Measurements from ENCODE around the gene RPS6KL1.
A peak's percentile ranks its signal among the peaks of the same experiment; 100 is the strongest.

Gene RPS6KL1

DNA sequence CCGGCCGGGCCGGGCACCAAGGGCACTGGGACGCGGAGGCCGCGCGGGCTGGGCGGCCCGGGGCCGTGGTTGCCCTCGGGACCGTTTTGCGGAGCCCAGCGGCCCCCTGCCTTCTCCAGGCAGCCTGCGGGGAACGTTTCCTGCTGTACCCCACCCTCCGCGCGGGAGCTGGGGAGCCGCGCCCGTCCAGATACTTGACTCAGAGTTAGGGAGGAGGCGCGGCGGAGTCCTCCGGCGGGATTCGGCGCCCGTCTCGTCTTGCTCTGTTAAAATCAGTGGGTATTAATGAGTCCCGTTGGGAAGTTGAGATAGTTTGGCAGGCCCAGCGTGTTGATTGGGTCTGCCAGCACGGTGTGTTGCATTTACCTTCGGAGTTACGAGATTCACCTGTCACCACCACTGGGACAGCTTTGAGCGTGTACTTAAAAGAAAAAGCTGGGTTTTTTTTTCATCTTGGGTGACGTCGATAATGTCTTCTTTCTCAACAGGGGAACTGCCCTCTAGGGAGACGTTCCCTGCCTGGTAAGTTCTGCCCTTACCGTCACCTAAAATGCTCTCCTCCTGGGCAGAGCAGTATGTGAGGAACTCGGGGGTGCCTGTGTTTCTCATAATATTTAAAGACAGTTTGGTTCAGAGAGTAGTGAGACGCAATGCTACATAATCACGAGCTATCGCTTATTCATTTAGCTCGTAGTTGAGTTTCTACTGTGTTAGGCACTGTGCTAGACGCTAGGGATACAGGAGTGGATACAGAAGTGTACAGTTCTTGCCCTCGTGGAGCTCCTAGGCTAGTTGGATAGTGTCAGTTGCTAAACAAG lies 40.7 kb downstream of the RPS6KL1 start:
- peak; percentile 75; the same call in 1 of the 2 replicates for TF ChIP-seq LEF1 (IDR thresholded peaks at IDR 0.05; ENCODE audit: borderline replicate concordance)
- TF ChIP-seq FOXK2 (IDR thresholded peaks at IDR 0.05): no peak
- peak; percentile 15; the same call in 1 of the 2 replicates for TF ChIP-seq ZNF384 (IDR thresholded peaks at IDR 0.05)
- ChIA-PET CTCF (interaction anchor here (0.6 to 6.5 kb wide), 4 partner anchors 22 to 337 kb away, joined by 4 to 59 read pairs (median 18); no protein-coding TSS in a partner anchor), POLR2A (interaction anchor here (0.8 to 4.2 kb wide), 12 partner anchors 11 to 73 kb away, joined by 3 to 35 read pairs (median 4); partner anchors contain the start of genes PGF and RPS6KL1)
- DNase-seq (ENCODE audit: extremely low spot score): no peak

DNA sequence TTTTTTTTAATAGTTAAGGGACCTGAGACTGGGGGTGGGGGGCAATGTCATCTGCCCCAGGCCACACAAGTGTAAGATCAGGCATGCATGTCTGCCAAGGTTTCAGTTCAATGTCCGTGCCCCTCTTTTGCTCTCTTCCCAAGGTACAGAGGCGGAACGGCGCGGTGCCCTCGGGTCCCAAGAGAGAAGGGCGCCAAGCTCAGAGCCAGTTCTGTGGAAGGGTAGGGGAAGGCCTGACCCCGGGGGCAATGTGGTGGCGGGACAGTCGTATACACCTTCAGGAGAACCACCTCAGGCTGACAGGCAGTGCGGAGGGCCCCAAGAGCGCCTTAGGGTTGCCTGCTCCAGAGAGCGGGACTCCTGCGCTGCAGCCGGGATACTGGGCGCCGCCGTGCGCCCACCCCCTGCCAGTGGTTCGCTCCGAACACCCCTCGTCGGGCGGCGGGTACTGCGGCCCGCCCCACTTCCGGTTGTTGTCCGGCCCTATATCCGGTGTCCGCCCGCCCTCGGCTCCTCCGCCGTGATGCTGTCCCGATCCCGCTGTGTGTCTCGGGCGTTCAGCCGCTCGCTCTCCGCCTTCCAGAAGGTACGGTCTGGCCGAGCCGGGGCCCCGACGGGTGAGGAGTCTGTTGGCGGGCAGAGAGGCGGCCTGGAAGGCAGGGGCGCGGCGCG lies 41.5 kb downstream of the RPS6KL1 start, which contains the start of gene DLST:
Gene DLST, plus strand, starts transcription at position 486 of the 672 bp plus-strand sequence. Its CDS starts 38 bp downstream, at position 524.
- DNase-seq (ENCODE audit: extremely low spot score): peak; percentile 94
- no peak for TF ChIP-seq L3MBTL2 (conservative IDR thresholded peaks at IDR 0.05)
- peak; percentile 35; the same call in 1 of the 2 replicates for TF ChIP-seq ELF4 (IDR thresholded peaks at IDR 0.05)
- TF ChIP-seq, protein P1, sequence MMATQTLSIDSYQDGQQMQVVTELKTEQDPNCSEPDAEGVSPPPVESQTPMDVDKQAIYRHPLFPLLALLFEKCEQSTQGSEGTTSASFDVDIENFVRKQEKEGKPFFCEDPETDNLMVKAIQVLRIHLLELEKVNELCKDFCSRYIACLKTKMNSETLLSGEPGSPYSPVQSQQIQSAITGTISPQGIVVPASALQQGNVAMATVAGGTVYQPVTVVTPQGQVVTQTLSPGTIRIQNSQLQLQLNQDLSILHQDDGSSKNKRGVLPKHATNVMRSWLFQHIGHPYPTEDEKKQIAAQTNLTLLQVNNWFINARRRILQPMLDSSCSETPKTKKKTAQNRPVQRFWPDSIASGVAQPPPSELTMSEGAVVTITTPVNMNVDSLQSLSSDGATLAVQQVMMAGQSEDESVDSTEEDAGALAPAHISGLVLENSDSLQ (IDR thresholded peaks at IDR 0.05): 0 out of 2 replicates have a peak, but pooled peaks have one; percentile 4
- peak; percentile 77; the same call in 1 of the 2 replicates for TF ChIP-seq FOXM1 (IDR thresholded peaks at IDR 0.05; ENCODE audit: borderline replicate concordance)
- TF ChIP-seq BHLHE40 (IDR thresholded peaks at IDR 0.05; ENCODE audit: borderline replicate concordance): peak; percentile 77
- POLR2A ChIA-PET: interaction anchor here (0.6 to 4.2 kb wide), 11 partner anchors 9 to 300 kb away, joined by 3 to 35 read pairs (median 5); partner anchors contain the start of gene RPS6KL1
- CTCF ChIA-PET: interaction anchor here (0.6 to 6.5 kb wide), 4 partner anchors 21 to 337 kb away, joined by 3 to 59 read pairs (median 15); no protein-coding TSS in a partner anchor

DNA sequence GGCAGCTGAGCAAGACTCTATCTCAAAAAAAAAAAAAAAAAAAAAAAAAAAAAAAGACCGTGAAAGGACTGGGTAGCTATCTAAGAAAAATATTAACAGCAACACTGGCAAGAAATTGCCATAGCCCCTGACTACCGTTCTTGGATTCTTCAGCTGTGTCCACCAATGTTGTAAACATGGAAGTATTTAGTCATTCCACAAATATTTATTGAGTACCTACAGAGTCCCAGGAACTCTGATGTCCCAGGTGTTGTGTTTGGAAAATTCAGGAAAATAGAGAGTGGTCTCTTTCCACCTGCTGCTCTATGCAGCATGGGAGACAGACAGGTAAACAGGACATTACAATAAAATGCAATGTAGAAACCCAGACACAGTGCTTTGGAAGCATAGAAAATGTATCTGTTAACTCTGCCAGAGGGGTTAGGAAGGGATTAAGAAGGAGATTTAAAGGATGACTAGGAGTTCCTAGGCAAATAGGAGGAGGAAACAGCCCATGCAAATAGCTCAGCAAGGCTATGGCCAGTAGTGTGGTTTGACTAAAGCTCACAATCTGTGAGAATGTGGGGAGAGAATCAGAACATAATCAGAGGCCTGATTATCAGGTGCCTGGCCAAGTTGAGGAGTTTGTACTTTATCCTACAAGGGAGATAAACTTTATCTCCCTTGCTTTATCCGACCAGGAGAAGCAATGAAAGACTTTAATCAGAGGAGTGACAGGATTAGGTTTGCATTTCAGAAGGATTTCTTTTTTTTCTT lies 43.5 kb downstream of the RPS6KL1 start:
- TF ChIP-seq ZNF384 (IDR thresholded peaks at IDR 0.05) (peak; percentile 15; the same call in 1 of the 2 replicates), L3MBTL2 (conservative IDR thresholded peaks at IDR 0.05) (no peak)
- TF ChIP-seq, protein P1 (IDR thresholded peaks at IDR 0.05): no peak
- ChIA-PET POLR2A (interaction anchor here (1.0 to 4.2 kb wide), 4 partner anchors 12 to 302 kb away, joined by 3 to 35 read pairs (median 4); partner anchors contain the start of gene PGF), CTCF (interaction anchor here (0.6 to 6.5 kb wide), 6 partner anchors 19 to 65 kb away, joined by 3 to 59 read pairs (median 4); no protein-coding TSS in a partner anchor)
- no peak for DNase-seq (ENCODE audit: extremely low spot score)

DNA sequence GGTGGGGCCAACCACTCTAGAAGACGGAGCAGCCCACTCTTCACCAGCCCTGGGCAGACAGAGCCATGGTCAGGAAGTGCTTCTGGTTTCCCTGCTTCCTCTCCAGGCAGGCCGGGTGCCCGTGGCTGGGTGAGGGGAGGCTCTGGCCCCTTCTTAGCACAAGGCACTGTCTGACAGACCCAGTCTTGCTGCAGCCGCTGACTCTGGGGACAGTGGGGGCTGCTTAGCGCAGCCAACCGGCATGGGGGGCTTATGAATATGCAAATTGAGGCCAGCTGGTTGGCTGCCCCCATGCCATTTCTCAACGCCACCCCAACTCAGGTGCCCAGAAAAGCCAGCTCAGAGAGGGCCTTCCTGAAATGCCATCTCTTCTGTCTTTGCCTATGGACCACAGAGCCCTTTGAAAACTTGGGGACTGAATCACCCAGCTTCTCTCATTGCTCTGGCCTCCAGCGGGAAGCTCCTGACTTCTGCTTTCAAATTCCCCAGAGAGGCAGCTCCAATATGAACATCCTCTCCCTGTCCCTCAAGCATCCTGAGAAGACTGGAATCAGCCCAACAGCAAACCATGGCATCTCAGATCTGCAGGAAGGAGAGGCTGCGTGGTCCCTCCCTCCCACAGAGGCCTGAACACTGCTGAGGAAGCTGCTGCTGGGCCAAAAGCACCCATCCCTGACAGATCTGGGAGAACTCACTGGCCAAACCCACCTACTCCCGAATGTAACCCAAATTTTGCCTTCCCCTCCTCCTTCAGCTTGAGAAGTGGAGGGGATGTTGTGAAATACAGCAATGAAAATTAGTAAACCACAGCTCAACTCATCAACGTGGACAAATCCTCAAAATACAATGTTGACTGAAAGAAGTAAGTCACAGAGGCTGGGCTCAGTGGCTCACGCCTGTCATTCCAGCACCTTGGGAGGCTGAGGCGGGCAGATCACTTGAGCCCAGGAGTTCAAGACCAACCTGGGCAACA lies 46.8 kb downstream of the RPS6KL1 start, which contains the start of gene PROX2:
Gene PROX2, minus strand, starts transcription at position 205 of the 973 bp plus-strand sequence. CDS start 12,311 bp downstream, outside the sequence.
- no peak for DNase-seq (ENCODE audit: extremely low spot score)
- ChIA-PET POLR2A (no interaction called here), CTCF (interaction anchor here (2.1 to 6.5 kb wide), 2 partner anchors 16 to 30 kb away, joined by 8 to 59 read pairs; no protein-coding TSS in a partner anchor)
- TF ChIP-seq, protein P1 (IDR thresholded peaks at IDR 0.05): no peak
- no peak for TF ChIP-seq FOXM1 (IDR thresholded peaks at IDR 0.05; ENCODE audit: borderline replicate concordance)
- no peak for TF ChIP-seq BHLHE40 (IDR thresholded peaks at IDR 0.05; ENCODE audit: borderline replicate concordance)

DNA sequence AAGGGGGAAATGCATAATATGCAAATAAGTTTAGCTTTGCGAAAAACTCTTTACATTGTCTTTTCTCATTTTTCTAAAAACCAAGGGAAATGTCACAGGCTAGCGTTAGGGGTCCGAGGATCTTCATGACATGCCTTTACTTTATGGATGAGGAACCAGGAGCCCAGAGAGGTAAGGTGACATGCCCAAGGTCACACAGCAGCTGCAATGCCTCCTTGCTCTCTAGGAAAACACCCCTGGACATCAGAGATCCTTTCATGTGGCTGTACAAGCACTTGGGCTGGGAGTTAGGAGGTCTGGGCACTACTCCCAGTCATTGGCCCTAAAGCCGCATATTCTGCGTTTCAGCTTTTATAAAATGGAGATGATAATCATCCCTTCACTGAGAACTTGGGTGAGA lies 47.9 kb downstream of the RPS6KL1 start:
- ChIA-PET CTCF (interaction anchor here (1.0 to 6.5 kb wide), 3 partner anchors 14 to 31 kb away, joined by 3 to 59 read pairs (median 8); no protein-coding TSS in a partner anchor), POLR2A (no interaction called here)
- DNase-seq (ENCODE audit: extremely low spot score): no peak
- no peak for TF ChIP-seq ARNT (IDR thresholded peaks at IDR 0.05)
- no peak for TF ChIP-seq ELF4 (IDR thresholded peaks at IDR 0.05)
- TF ChIP-seq SUZ12 (IDR thresholded peaks at IDR 0.05): no peak
- TF ChIP-seq, protein P1 (IDR thresholded peaks at IDR 0.05): no peak
- TF ChIP-seq FOXM1 (IDR thresholded peaks at IDR 0.05; ENCODE audit: borderline replicate concordance): no peak
